Stimulated activated CD8-positive, alpha-beta memory T cell treated with anti-CD3 and anti-CD28 coated beads, Interleukin-7, amount 100 ng/mL, for 48 hours (primary cell): ENCODE data around the gene MED17.
"Not testable (repeated sequence)": the region's sequence is repeated elsewhere in the genome, so short reads cannot be mapped to it uniquely, and the experiment has no call there.

Experiments used
- DNase-seq, 2 donors: peaks; one replicate each; pipeline ENCODE4 v3.0.0-alpha.2; 2020; ENCODE audit warnings: low read depth in 1 of 2; ENCODE audit errors: extremely low read depth in 1 of 2

Gene MED17

GRCh38 chr11:93784145-93784934 is at the start of gene MED17:
Gene MED17, plus strand, starts transcription at chr11:93784282. Its CDS starts 232 bp downstream, at chr11:93784514.
- peak; percentile 73 to 87 for DNase-seq

DNA sequence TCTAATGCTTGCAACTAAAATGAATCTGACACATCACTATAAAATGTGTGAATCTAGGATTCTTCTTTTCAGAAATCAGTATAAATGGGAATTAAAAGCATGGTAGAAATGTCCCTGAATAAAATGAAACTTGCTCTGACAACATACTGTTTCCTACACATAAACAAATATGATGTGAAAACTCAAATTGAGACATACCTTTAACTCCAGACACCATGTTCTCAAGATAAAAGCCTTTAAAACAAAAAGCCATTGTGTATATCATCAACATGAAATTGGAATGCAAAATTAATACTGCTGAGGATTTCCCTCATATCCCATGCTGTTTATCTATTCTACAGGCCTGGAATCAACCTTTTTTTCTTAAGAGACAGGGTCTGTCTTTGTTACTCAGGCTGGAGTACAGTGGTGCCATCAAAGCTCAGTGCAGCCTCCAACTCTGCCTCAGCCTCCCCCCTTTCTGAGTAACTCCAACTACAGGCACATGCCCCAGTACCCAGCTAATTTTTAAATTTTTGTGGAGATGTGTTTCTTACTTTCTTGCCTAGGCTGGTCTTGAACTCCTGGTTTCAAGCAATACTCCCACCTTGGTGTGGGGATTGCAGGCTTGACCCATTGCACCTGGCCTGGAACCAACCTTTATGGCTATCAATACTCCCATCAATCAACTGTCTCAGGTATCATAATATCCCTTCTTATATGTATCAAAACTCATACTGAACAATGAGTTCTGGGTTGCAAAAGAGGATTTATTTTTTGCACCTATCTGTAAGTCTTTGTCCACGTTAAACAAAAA is 49.5 kb upstream of the MED17 start:
- no peak for DNase-seq

DNA sequence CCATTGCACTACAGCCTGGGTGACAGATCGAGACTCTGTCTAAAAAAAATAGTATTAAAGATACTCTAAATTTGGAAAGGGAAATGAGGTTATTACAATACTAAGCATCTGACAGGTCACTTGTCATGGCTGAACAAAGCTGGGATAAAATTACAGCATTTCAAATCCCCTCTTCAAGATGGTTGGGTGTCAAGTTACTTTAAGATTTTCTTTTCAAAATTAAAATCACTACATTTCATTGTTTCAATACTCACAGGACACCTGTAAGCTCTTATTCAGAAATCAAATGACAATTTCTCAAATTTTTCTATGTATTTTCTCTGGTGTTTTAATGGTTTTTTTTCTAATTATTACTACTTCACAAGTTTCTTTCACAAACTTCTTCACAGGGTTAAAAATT is 48.5 kb upstream of the MED17 start:
- no peak for DNase-seq

DNA sequence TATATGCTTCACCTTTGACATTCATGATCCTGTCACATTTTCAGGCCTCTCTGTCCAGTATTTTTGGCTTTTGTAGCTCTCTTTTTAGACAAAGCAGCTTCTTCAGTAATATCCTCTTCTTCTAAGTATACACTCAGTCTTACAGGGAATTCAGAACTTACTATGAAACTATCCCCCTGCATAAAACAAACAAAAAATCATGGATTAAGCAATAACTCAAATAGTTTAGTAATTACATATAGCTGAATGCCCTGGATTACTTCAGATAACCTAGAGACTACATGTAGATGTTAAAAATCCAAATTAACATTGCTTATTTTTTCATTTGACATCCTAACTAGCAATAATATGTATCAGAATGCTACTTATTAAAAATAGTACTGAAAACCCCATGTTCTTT is 48.0 kb upstream of the MED17 start:
- DNase-seq = no peak

- no peak for DNase-seq
These were observed 46.0 kb upstream of the MED17 start for GRCh38 chr11:93737904-93738612.

DNA sequence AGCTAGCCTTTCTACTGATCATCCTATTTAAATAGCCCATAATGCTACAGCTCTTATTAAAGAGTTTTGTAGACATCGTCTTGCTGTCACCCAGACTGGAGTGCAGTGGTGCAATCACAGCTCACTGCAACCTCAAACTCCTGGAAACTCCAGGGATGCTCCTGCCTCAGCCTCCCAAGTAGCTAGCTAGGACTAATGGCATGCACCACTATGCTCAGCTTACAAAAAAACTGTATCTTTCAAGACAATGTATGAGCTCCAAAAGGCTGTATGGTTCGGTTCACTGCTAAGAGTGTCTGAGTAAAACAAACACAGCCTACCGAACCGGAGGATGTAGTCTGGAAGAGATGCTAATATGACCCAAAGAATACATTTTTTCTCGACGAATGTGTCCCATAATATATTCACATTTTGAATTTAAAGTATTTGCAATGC is 45.4 kb upstream of the MED17 start:
- no peak for DNase-seq

- peak; percentile 23 to 35 for DNase-seq
These were observed 43.9 kb upstream of the MED17 start for GRCh38 chr11:93740031-93740729.

GRCh38 chr11:93740730-93741093 is 43.4 kb upstream of the MED17 start:
- DNase-seq = peak; percentile 27 to 54

- peak; percentile 86 to 94 for DNase-seq
These were observed 42.8 kb upstream of the MED17 start, which contains the start of the genes C11orf54 and TAF1D for GRCh38 chr11:93741094-93741881. Gene C11orf54, plus strand, starts transcription at chr11:93741672. Its CDS starts 5,722 bp downstream, at chr11:93747394. Gene TAF1D, minus strand, starts transcription at chr11:93741495. Its CDS starts 2,191 bp downstream, at chr11:93739304.

DNA sequence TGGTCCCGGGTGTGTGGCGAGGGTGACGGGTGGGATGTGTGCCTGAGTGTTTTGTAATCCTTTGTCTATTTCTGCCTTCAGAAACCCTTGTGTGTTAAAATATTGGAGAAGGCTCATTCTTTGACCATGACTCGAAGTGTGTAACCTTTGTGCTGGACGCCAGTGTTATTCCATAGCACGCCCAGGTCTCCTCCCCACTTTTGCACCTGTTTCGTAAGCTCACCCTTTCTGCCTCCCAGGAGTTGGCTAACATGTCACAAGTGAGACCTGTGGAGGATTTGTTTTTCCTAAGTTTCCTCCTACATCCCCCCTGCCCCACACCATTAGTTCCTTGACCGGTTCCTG is 42.2 kb upstream of the MED17 start:
- no peak for DNase-seq

- DNase-seq = no peak
These were observed 40.8 kb upstream of the MED17 start for GRCh38 chr11:93743291-93743690.

DNA sequence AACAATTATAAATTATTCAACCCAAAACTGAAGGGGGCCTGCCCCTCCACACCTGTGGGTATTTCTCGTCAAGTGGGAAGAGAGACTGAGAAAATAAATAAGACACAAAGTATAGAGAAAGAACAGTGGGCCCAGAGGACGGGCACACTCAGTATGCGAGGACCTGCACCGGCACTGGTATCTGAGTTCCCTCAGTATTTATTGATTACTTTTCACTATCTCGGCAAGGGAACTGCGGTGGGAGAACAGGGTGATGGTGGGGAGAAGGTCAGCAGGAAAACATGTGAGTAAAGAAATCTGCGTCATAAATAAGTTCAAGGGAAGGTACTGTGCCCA is 39.4 kb upstream of the MED17 start:
- DNase-seq = no peak

DNA sequence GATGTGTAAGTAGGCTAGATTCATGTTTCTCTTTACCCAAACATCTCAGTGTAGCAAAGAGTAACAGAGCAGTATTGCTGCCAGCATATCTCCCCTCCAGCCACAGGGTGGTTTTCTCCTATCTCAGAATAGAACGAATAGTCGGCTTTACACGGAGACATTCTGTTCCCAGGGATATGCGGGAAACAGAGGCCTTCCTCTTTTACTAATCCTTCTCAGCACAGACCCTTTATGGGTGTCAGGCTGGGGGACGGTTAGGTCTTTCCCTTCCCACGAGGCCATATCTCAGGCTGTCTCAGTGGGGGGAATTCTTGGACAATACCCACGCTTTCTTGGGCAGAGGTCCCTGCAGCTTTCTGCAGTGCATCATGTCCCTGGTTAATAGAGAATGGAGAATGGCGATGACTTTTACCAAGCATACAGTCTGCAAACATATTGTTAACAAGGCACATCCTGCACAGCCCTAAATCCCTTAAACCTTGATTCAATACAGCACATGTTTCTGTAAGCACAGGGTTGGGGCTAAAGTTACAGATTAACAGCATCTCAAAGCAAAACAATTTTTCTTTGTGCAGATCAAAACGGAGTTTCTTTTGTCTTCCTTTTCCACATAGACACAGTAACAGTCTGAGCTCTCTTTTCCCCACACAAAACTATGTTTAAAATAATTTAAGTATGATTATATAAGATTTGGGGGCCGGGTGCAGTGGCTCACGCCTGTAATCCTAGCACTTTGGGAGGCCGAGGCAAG is 38.9 kb upstream of the MED17 start:
- not testable (repeated sequence) for DNase-seq

DNA sequence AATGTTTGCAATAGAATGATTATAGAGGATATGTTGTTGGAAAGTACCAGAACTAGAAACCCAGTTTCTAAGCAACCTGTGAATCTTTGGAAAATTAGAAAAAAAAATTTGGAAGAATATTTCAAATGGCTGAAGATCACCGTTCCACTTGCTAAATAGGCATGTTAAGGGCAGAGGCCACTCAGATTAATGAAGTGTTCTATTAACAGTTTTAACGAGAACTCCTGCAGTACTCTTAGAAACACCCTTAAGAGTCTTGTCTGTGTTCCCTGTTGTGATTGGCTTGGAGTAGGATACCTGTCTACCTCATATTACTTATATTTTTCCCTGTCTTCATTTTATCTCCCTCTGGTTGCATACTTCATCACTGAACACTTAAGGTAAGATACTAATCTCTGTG is 38.0 kb upstream of the MED17 start:
- DNase-seq = no peak

- no peak for DNase-seq
These were observed 37.0 kb upstream of the MED17 start for GRCh38 chr11:93747122-93747521.

GRCh38 chr11:93751001-93751400 is 33.1 kb upstream of the MED17 start:
- DNase-seq = no peak

DNA sequence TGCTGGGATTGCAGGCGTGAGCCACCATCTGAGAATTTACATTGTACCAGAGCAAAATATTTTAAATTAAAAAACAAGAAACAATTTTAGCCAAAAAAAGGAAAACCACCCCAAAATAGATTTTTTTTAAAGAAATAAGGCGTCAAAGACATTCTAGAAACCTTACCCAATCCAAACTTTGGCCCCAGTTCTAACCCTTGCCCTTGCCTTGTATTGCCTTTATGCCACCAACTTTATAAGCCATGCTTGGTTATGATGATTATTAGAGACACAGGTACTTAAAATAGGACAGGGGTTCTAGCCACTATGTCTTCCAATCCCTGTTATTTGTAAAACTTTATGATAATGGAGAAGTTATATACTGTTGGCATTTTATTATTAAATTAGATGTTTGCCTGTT is 30.8 kb upstream of the MED17 start:
- no peak for DNase-seq

GRCh38 chr11:93756748-93757147 is 27.3 kb upstream of the MED17 start:
- DNase-seq = no peak

- no peak for DNase-seq
These were observed 26.8 kb upstream of the MED17 start for GRCh38 chr11:93757301-93757700.
